Stomach (tissue), 4 donors: ENCODE measurements around the gene ERC2.

Experiments used
- CTCF ChIP-seq, 7 experiments: fragments of 450-650 bp in 4 of 7; fragments of 200-600 bp in 3 of 7; sonication (generic) in 3 of 7; IDR thresholded peaks; one replicate each; pipeline ENCODE4 v1.5.1; 2016 to 2019; ENCODE audit warnings: antibody characterized with exemption in 7 of 7, control low read depth in 2 of 7, mild to moderate bottlenecking in 1 of 7
- EP300 ChIP-seq: sonication (generic); formaldehyde crosslinking; IDR thresholded peaks from one replicate; pipeline ENCODE4 v1.6.1; 2017; ENCODE audit warnings: antibody characterized with exemption
- POLR2AphosphoS5 ChIP-seq, 3 donors: sonication (generic); formaldehyde crosslinking; IDR thresholded peaks; one replicate each; pipeline ENCODE4 v1.6.1; 2016; ENCODE audit warnings: antibody characterized with exemption in 3 of 3

- no peak for TF ChIP-seq CTCF (IDR thresholded peaks at IDR 0.05)
- TF ChIP-seq EP300 = no peak
- TF ChIP-seq POLR2AphosphoS5 (IDR thresholded peaks at IDR 0.05) = no peak
Measured at GRCh38 chr3:55912880-55913279, 555.4 kb downstream of the ERC2 start.
